SH-SY5Y (cell line): ENCODE data around the gene NANOG.

ENCODE experiments used
- GATA2 ChIP-seq: IDR thresholded peaks from 2 replicates; pipeline ENCODE4 v1.6.1; 2011; ENCODE audit warnings: mild to moderate bottlenecking, low read depth, low read length
- GATA3 ChIP-seq: IDR thresholded peaks from 2 replicates; pipeline ENCODE4 v1.6.1; 2011; ENCODE audit warnings: low read depth, mild to moderate bottlenecking, low read length, moderate library complexity

GRCh38 chr12:7793211-7793610, 4.0 kb downstream of the NANOG start:
- TF ChIP-seq GATA2 (no peak), GATA3 (no peak)
